Stimulated activated CD4-positive, alpha-beta T cell treated with anti-CD3 and anti-CD28 coated beads, Interleukin-4, amount 100 ng/mL, for 4 hours (primary cell): ENCODE measurements around the gene POFUT1.
"Not testable (repeated sequence)": the region's sequence is repeated elsewhere in the genome, so short reads cannot be mapped to it uniquely, and the experiment has no call there.

Experiments used
- DNase-seq, 2 experiments: peaks; one replicate each; pipeline ENCODE4 v3.0.0-alpha.2; 2020

POFUT1 gene

DNA sequence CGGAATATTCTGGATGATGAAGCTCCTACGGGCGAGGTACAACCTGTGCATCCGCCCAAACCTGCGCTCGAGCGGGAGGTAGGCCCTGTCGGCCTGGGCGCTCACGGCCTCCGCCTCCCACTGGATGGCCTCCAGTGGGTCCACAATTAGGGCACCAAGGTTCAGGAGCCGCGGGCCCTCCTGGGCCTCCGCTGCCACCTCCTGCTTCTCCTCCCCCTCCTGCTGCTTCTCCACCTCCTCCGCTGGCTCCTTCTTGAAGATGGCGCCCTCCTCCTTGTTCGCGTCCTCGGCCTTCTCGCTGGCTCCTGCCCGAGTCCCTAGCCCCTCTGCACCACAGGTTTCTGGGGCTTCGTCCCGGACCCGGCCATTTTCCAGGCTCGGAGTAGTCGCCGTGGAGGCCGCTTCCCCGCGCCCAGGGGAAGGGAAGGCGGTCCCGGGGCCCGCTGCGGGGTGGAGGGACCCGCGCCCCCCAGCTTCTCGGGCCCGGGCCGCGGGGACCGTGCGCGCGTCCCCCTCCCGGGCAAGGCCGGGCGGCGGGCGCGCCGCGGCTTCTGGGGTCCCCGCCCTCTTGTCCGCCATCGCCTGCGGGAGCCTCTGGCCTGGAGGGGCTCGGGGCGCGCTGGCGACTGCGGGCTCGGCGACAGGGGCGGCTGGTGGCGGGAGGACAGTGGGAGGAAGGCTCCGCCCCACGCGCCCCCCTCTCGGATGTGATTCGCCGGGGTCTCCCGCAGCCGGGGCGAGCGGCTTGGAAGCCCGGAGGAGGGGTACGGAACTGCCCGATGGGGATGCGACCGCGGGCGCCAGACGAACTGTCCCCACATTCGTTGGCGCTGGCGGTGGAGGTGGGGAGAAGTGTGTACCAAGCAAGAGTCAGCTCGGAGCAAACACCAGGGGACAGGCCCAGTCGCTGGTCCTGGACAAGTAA lies 17.7 kb upstream of the POFUT1 start:
- peak; percentile 31 to 42 for DNase-seq

GRCh38 chr20:32190616-32191415 lies 16.9 kb upstream of the POFUT1 start:
- DNase-seq = no peak

GRCh38 chr20:32191422-32191821 lies 16.3 kb upstream of the POFUT1 start:
- DNase-seq = no peak

DNA sequence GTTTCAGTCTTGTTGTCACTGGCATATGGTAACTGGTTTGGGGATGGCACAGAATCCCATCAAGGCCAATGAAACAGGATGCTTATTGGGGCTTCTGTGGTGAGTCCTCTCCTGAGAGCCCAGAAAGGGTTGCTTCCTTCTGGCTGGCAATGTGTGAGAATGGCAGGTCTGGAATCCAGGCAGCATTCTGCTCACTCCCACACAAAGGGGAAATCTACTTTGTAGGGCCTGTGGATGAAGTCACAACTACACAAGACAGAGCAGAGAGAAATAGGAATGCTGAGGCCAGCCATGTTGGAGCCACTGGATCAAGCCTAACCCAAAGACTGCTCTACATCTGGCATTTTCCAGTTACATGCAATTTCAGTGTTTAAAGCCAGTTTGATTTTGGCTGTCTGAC lies 15.8 kb upstream of the POFUT1 start:
- no peak for DNase-seq

DNA sequence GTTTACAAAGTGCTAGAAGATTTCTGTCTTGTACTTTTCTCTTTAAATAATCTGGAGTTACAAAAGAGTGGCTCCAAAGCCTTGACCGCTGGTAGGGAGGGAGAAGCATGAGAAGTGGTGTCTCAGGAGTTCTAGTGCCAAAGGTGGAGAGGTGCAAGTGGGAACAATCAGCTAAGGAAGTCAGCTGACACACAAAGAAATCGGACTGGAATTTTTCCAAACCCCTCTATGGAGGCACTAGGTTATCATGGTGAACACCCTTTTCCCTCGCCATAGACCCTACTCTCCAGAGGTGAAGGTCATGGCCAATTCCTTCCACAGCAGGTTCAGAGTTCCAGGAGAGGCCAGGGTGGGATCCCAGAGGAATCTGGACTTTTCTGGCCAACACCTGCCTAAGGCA lies 15.0 kb upstream of the POFUT1 start:
- DNase-seq = no peak

DNA sequence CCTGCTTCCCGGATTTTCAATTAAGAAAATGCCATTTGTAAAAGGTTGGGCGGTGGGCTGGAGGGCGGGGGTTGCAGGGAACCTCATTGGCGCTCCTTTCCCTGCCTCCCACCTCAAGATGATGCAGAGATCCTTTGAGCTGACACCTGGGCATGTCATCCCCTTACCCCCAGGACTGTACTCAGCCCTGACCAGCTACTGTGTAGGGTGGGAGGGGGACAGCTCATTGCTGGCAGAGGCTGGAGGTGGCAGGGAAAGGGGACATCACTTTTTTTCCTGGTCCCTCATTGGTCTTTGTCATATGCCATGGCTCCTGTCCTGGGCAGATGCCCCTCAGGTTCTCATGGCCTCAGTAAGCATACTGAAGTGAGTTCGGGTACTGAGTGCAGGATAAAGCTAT lies 14.3 kb upstream of the POFUT1 start:
- not testable (repeated sequence) for DNase-seq

DNA sequence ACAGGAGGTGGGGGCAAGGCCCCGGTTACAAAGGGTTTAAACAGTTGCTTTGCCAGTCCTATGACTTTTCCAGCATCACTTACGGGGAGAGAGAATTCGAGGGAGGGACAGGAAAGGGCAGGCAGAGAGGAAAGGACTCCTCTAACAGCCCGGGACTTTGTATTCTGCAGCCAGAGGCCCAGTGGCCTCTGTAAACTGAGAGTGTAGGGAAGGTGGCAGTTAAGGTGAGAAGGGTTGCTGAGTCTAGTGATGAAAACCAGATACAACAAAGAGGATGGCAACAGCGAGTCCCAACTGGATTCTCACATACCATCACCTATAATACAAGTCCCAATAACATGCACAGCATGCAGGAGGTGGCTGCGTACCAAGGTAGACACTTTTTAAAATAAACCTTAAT lies 13.7 kb upstream of the POFUT1 start:
- no peak for DNase-seq

- DNase-seq = no peak
These were observed 12.1 kb upstream of the POFUT1 start for GRCh38 chr20:32195581-32195980.

DNA sequence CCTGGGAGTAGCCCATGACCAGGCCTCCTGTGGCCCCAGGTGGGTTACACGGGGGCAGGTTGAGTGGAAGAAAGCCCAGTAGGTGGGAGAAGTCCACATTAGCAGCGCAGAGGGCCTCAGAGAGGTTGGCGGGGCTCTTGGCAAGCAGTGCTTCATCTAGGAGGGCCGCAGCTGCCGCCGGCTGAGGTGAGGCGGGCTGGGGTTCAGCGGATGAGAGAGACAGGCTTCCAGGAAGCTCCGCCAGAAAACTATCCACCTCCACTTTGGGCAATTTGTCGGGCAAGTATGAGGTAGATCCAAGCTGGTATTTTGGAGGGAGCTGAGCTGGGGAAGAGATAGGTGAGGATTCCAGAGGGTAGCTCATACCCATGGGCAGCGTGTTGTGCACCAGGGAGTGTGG lies 11.1 kb upstream of the POFUT1 start:
- DNase-seq = not testable (repeated sequence)

GRCh38 chr20:32197136-32197535 lies 10.5 kb upstream of the POFUT1 start:
- not testable (repeated sequence) for DNase-seq

DNA sequence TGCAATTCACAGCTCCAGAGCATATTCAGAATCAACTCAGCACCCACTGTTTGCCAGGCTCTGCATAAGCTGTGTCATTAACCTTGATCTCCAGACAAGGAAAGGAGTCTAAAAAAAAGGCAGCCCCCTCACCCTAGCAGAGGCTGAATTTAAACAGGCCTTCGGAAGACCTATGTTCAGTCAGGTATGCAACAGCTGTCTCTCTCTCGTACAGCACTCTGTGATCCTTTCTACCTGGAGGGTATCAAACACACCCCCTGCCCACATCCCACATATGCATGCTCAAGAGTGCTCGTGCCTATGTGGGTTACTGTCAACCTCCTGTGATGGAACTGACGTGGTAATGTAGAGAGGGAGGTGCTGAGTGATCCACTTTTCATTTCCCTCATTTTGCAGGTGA lies 8.7 kb upstream of the POFUT1 start:
- DNase-seq = no peak

GRCh38 chr20:32201296-32201976 lies 6.2 kb upstream of the POFUT1 start:
- DNase-seq = no peak

GRCh38 chr20:32201977-32202363 lies 5.7 kb upstream of the POFUT1 start:
- no peak for DNase-seq

GRCh38 chr20:32203356-32204204 lies 4.1 kb upstream of the POFUT1 start:
- peak in 1 of 2 experiments; percentile 21 for DNase-seq

- DNase-seq = peak; percentile 58 to 76
These were observed 3.2 kb upstream of the POFUT1 start for GRCh38 chr20:32204205-32205109.

GRCh38 chr20:32205110-32205842 lies 2.4 kb upstream of the POFUT1 start:
- DNase-seq = no peak

GRCh38 chr20:32205843-32206759 lies 1.6 kb upstream of the POFUT1 start:
- DNase-seq = peak in 1 of 2 experiments; percentile 25

GRCh38 chr20:32206760-32207625 lies 687 bp upstream of the POFUT1 start:
- no peak for DNase-seq
